Measurements from ENCODE around the gene CLEC17A.
"Not testable (repeated sequence)": the region's sequence is repeated elsewhere in the genome, so short reads cannot be mapped to it uniquely, and the experiment has no call there.

Gene CLEC17A

GRCh38 chr19:14582894-14583340, at the start of gene CLEC17A:
CLEC17A (plus strand) TSS chr19:14583084; CDS start chr19:14583161, 77 bp downstream.
- no peak for DNase-seq

- DNase-seq: no peak
These were observed 49.4 kb upstream of the CLEC17A start for GRCh38 chr19:14533450-14533849.

GRCh38 chr19:14536926-14537692, 45.8 kb upstream of the CLEC17A start:
- DNase-seq: peak; percentile 31 to 35

- DNase-seq: no peak
These were observed 42.0 kb upstream of the CLEC17A start for GRCh38 chr19:14540741-14541525.

GRCh38 chr19:14541979-14542378, 40.9 kb upstream of the CLEC17A start:
- not testable (repeated sequence) for DNase-seq

GRCh38 chr19:14542711-14543328, 40.1 kb upstream of the CLEC17A start:
- no peak for DNase-seq

- no peak for DNase-seq
These were observed 38.8 kb upstream of the CLEC17A start for GRCh38 chr19:14544047-14544446.

- DNase-seq: no peak
These were observed 37.7 kb upstream of the CLEC17A start for GRCh38 chr19:14544977-14545715.

- no peak for DNase-seq
These were observed 37.2 kb upstream of the CLEC17A start for GRCh38 chr19:14545716-14546082.

- DNase-seq: no peak
These were observed 32.6 kb upstream of the CLEC17A start for GRCh38 chr19:14550201-14550754.

GRCh38 chr19:14551134-14552005, 31.5 kb upstream of the CLEC17A start:
- peak; percentile 70 to 71 for DNase-seq

GRCh38 chr19:14552006-14552360, 30.9 kb upstream of the CLEC17A start:
- not testable (repeated sequence) for DNase-seq

GRCh38 chr19:14553042-14553938, 29.6 kb upstream of the CLEC17A start:
- DNase-seq: no peak

- no peak for DNase-seq
These were observed 29.0 kb upstream of the CLEC17A start for GRCh38 chr19:14553939-14554243.

- DNase-seq: no peak
These were observed 28.5 kb upstream of the CLEC17A start for GRCh38 chr19:14554382-14554812.

- no peak for DNase-seq
These were observed 26.8 kb upstream of the CLEC17A start for GRCh38 chr19:14555918-14556661.

GRCh38 chr19:14556662-14557188, 26.2 kb upstream of the CLEC17A start:
- peak; percentile 62 to 69 for DNase-seq

- DNase-seq: no peak
These were observed 24.4 kb upstream of the CLEC17A start for GRCh38 chr19:14558370-14559066.
